ENCODE measurements around the gene CPNE6. TPM values are rescaled to one million over a fixed set of nuclear protein-coding genes. Genes with fewer than 3 reads are reported as not detected.

CPNE6 gene
- polyA plus RNA-seq, 1 of the 3 experiments (the other 2 are of a cell fraction): not detected

GRCh38 chr14:24069411-24069735 is 2.0 kb upstream of the CPNE6 start:
- POLR2A ChIA-PET: interaction anchor here (2.0 kb wide), 1 partner anchor 10 kb away, joined by 6 read pairs; no protein-coding TSS in a partner anchor
- WGBS (ENCODE audit: low lambda C conversion rate): 100% methylated on average over 1 of the region's 6 CpGs
- no peak overlapping the region for H3K4me3 ChIP-seq (ENCODE audit: low read depth in 2 of 2, low read length in 1 of 2)

More at GRCh38 chr14:24069411-24069735, 2.0 kb upstream of the CPNE6 start:
- no peaks in the 10 kb centered on the region for H3K79me2 ChIP-seq (ENCODE audit: insufficient read depth)
- H3K9ac ChIP-seq: no peak overlapping the region
- no peaks in the 10 kb centered on the region for H3K9me2 ChIP-seq
- no peaks in the 10 kb centered on the region; a peak in 1 of 4 replicates for H3K4me1 ChIP-seq (ENCODE audit: control insufficient read depth in 1 of 2, insufficient read depth in 2 of 2, low read depth in 1 of 2, low read length in 1 of 2)
- TF ChIP-seq GATA2 (CRISPR knock-in tag; IDR thresholded peaks at IDR 0.05): no peak
- TF ChIP-seq PBX3 (IDR thresholded peaks at IDR 0.05): no peak
- TF ChIP-seq RCOR1 (IDR thresholded peaks at IDR 0.05; ENCODE audit: low read length): no peak
- TF ChIP-seq NFIC (IDR thresholded peaks at IDR 0.05; ENCODE audit: borderline replicate concordance): no peak
- TF ChIP-seq GABPA (IDR thresholded peaks at IDR 0.05; ENCODE audit: low read depth): no peak
- TF ChIP-seq CHD2 (IDR thresholded peaks at IDR 0.05; ENCODE audit: low read length, partially characterized antibody): no peak
- no peak for TF ChIP-seq POLR2AphosphoS5 (IDR thresholded peaks at IDR 0.05; ENCODE audit: low read depth, low read length)
- TF ChIP-seq USF1 (IDR thresholded peaks at IDR 0.05; ENCODE audit: borderline replicate concordance, low read depth): no peak
- no peak for TF ChIP-seq ELF1 (IDR thresholded peaks at IDR 0.05)
- no peak for TF ChIP-seq JUND (IDR thresholded peaks at IDR 0.05)
- no peak for TF ChIP-seq RFX5 (IDR thresholded peaks at IDR 0.05; ENCODE audit: low read length)
- TF ChIP-seq MEF2A (IDR thresholded peaks at IDR 0.05; ENCODE audit: borderline replicate concordance, low read depth): no peak
- TF ChIP-seq USF2 (IDR thresholded peaks at IDR 0.05; ENCODE audit: borderline replicate concordance, low read depth, low read length): no peak
- no peak for TF ChIP-seq RXRA (IDR thresholded peaks at IDR 0.05; ENCODE audit: borderline replicate concordance, low read depth)
- no peak for TF ChIP-seq CTCF (IDR thresholded peaks at IDR 0.05)
- no peak for TF ChIP-seq FOXJ3 (CRISPR knock-in tag; IDR thresholded peaks at IDR 0.05)
- no peaks in the 10 kb centered on the region for H3K9me3 ChIP-seq
- CTCF ChIA-PET: interaction anchor here (0.9 to 42.8 kb wide), 4 partner anchors 10 to 91 kb away, joined by 3 to 1159 read pairs (median 151); partner anchors contain the start of genes IRF9 and PCK2
- no peak for DNase-seq
- no peak overlapping the region for H2AFZ ChIP-seq (ENCODE audit: low read depth)
- no peaks in the 10 kb centered on the region for H4K20me1 ChIP-seq (ENCODE audit: insufficient read depth)
- no peak overlapping the region for H3K27ac ChIP-seq (ENCODE audit: low read depth in 2 of 2, low read length in 1 of 2)
- H3K4me2 ChIP-seq: no peak overlapping the region
- no peaks in the 10 kb centered on the region for H3K36me3 ChIP-seq (replicated peaks in 1 of 2; ENCODE audit: control insufficient read depth in 1 of 2, insufficient read depth in 2 of 2, low read length in 1 of 2)
- H3F3A ChIP-seq (replicated peaks; ENCODE audit: insufficient read depth): no peaks in the 10 kb centered on the region
- H3K27me3 ChIP-seq (ENCODE audit: insufficient read depth): no peaks in the 10 kb centered on the region; the same call in 1 of the 2 replicates

All from SK-N-SH (cell line).